Stimulated activated CD4-positive, alpha-beta T cell treated with anti-CD3 and anti-CD28 coated beads, Interleukin-12 subunit alpha, Interleukin-12 subunit beta, amount 100 ng/mL, for 4 hours (primary cell): ENCODE data around the gene ELAC1.
A peak's percentile ranks its signal among the peaks of the same experiment; 100 is the strongest.

Experiments used
- DNase-seq: peaks from one replicate; pipeline ENCODE4 v3.0.0-alpha.2; 2020

Gene ELAC1

DNA sequence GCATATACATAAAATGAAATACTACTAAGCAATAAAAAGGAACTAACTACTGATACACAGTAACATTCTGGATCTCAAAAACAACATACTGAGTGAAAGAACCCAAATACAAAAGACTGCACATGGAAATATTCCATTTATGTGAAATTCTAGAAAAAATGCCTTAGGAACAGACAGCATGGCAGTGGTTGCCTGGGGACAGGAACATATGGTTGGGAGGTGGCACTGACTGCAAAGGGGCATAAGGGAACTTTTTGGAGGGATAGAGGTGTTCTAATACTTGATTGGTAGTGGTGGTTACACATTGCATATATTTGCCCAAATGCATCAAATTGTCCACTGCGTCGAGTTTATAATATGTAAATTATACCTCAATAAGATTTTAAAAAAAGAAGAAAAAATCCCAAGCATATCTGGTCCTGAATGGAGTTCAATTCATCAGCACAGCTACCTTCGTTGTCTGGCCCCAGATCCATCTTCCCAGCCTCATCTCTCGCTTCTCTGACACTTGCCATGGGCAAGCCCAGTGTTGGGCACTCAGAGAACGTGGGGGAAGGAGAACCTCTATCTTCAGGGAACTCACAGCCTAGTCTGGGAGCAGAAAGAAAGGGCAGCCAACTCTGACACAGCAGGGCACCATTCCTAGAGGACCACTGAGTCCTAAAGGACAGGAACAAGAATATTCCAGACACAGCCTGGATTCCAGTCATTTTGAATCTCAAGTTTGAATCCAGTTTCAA, 53.6 kb downstream of the ELAC1 start:
- DNase-seq, result no peak

DNA sequence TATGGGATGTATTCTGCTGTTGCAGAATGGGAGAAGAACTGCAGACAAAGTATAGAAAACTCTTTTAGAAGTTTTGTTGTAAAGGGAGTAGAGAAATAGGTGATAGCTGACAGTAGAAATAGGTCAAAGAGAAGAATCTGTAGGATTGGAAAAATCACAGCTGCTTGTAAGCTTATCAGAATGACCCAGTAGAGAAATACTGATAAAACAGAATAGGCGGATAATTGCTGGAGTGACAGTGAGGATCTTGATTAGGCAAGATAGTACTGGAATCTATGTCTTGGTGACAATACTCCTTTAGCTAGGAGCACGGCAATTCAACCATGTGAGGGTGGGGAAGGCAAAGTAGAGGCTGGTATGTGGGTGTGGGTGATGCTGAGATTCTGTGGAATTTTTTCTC, 57.7 kb downstream of the ELAC1 start:
- DNase-seq, result no peak

DNA sequence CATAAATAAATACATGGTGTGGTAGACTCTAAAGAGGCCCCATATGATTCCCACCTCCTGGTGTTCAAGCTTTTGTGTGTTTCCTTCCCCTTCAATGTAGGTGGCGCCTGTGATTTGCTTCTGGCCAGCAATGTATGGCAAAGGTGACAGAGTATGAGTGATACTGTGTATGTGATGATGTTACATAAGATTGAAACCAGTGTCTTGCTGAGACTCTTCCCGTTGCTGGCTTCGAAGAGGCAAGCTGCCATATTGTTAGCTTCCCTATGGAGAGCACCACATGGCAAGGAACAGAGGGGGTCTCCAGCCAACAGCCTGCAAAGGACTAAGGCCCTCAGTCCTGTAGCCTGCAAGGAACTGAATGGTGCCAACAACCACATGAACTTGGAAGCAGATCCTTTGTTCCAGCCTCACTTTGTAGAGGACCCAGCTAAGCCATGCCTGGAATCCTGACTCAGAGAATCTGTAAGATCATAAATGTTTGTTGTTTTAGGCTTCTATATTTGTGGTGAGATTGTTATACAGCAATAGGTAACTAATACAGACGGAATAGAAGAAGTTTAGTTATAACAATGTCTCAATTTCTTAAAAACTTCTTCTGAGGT, 60.5 kb downstream of the ELAC1 start:
- DNase-seq, result no peak

DNA sequence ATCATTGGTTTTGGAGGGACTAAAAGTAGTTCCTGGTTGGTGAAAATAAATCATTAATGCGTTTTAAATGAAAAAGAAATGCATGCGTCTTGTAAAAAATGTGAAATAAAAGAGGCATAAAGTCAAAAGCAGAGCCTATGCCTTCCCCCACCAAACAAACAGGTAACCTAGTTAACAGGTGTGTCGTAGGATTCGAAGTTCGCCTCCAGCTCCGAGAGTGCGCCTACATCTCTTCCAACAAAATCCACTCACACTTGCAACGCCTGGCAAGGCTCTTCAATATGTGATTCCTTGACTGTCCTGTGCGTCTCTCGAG, 61.5 kb downstream of the ELAC1 start:
- DNase-seq, result no peak

DNA sequence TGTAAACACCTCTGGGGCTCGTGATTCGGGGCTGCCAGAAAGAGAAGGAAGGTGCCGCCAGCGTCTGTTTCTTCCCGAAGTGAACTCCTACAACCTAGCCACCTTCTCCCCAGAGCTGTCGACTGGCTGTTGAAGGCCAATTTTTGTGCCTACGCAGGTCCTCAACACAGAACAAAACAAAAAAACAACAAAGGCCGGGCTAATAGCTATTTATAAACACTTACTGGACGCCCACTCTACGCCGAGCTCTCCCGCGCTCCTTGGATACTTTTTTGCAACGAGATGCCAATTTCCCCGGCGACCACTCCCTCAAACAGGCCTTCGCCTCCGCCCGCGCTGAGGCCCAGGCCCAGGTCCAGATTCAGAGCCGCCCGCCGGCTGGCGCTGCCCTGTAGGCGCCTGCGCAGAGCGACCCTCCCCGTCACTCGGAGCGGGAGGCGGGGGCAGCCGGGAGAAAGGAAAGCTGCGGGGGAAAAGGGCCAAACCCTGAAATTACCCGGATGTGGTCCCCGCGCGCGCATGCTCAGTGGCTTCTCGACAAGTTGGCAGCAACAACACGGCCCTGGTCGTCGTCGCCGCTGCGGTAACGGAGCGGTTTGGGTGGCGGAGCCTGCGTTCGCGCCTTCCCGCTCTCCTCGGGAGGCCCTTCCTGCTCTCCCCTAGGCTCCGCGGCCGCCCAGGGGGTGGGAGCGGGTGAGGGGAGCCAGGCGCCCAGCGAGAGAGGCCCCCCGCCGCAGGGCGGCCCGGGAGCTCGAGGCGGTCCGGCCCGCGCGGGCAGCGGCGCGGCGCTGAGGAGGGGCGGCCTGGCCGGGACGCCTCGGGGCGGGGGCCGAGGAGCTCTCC, 62.1 kb downstream of the ELAC1 start, which contains the start of gene SMAD4:
Gene SMAD4 (plus strand): TSS at position 520 of the 843 bp plus-strand sequence. CDS start 16,834 bp downstream, outside the sequence.
- peak; percentile 99 for DNase-seq

DNA sequence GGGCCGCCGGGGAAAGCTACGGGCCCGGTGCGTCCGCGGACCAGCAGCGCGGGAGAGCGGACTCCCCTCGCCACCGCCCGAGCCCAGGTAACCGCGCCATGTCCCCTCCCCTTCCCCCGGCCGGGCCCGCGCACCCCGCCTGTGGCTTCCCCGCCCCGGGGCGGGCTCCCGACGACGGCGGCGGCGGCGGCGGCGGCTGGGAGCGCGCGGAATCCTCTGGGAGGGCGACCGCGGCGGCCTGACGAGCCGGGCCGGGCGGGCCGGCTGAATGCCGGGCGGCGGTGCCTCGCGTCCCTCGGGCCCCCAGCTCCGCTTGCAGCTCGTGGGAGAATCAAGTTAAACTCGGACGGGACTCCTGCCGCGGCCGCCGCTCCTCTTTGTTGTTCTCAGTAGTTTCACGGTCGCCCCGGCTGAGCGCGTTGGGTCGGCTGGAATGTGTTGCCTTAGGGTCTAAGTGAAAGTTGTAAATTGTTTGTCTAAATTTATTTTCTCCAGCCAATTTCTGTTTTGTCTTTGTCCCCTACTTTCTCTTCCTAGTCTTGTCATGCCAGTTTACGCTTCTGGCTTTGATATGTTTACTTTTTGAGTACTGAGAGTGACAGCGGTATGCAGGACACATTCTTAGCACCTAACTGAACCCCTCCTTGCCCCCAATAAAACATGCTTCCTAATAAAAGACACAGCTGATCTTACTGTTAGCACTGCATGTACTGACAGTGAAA, 62.9 kb downstream of the ELAC1 start:
- peak; percentile 64 for DNase-seq

DNA sequence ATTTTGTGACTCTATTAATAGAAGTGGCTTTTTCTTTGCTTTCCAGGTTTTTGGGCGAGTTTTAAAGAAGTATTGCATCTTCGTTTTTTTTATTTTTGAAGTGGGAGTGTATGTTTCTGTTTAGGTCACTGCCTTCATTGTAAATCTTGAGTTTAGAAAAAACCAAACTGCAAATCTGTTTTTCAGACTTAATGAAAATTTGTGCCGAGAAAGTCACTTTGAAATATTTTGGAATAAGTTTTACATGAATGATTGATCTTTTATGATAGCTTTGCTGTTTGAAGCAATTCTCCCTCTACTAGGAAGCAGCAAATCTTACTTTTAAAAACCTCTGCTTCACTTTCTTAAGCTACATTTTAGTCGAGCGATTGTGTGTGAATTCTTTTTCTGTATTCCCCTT, 64.4 kb downstream of the ELAC1 start:
- DNase-seq, result no peak

DNA sequence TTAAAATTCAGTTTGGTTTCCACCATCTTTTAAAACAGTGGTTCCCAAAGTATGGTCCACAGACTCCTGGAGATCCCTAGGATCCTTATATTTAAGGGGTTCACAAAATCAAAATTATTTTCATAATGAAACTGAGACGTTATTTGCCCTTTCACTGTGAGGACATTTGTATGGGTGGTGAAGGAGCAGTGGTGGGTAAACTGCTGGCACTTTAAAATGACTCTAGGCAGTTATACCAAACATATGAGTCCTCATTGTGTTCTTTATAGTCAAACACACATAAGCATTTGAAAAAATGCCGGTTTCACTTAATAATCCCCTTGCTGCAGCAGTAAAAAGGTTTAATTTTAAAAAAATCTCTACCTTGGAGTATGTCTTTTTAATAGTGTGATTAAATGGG, 69.4 kb downstream of the ELAC1 start:
- DNase-seq, result no peak
